MM.1S (cell line): ENCODE results near the gene NRXN3.

ENCODE experiments used
- CTCF ChIP-seq: fragments of 300-600 bp; sonication (generic); IDR thresholded peaks from 2 replicates; pipeline ENCODE4 v1.5.1; 2016; ENCODE audit warnings: antibody characterized with exemption, low read length, mixed read lengths
- EZH2 ChIP-seq: fragments of 300-600 bp; sonication (generic); optimal IDR thresholded peaks from 2 replicates; pipeline ENCODE3; 2017; ENCODE audit warnings: low read depth, mild to moderate bottlenecking, antibody characterized with exemption, low read length, mixed read lengths

GRCh38 chr14:78950649-78951048 lies 780.5 kb downstream of the NRXN3 start:
- TF ChIP-seq CTCF: no peak
- no peak for TF ChIP-seq EZH2
